ENCODE results near the gene PRKCA.

Gene PRKCA

GRCh38 chr17:66430846-66431795 is 128.7 kb downstream of the PRKCA start:
- H2AFZ ChIP-seq (ENCODE audit: low read length) = no peak overlapping the region

DNA sequence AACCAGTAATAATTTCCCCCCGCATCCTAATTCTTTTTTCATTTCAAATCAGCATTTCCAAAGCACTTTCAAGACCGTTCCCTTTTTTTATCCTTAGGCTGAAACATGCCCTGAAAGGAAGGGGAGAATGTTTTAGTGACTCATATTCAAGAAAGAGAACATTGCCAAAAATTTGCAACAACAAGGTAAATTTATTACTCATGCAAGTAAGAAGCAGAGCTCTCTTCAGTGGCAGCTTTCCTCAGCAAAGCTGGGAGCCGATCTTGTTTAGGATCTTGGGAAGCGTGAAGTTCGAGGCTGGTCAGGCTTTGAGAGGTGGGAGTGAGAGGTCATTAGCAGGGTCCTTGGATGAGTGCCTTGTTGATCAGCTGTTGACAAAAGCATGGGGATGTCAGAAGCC is 129.5 kb downstream of the PRKCA start:
- H3F3A ChIP-seq (ENCODE audit: low read depth) = no peaks in the 10 kb centered on the region
- no peak overlapping the region for H3K9ac ChIP-seq (ENCODE audit: low read depth, low read length, poor library complexity, severe bottlenecking)
- H2AFZ ChIP-seq (ENCODE audit: low read length) = no peak overlapping the region
- H3K9me3 ChIP-seq (ENCODE audit: insufficient read depth, low read depth, low read length) = no peaks in the 10 kb centered on the region
- no peak overlapping the region for H3K4me3 ChIP-seq (ENCODE audit: low read length, poor library complexity, severe bottlenecking)
- TF ChIP-seq CTCF (conservative IDR thresholded peaks at IDR 0.05; ENCODE audit: low read length) = no peak
- TF ChIP-seq EZH2phosphoT487 (IDR thresholded peaks at IDR 0.05; ENCODE audit: borderline replicate concordance) = no peak
- no peaks in the 10 kb centered on the region for H3K9me2 ChIP-seq (replicated peaks; ENCODE audit: low read depth, low read length)
- H3K4me1 ChIP-seq (ENCODE audit: insufficient read depth, low read length, poor library complexity, severe bottlenecking) = no peaks in the 10 kb centered on the region
- no peaks in the 10 kb centered on the region for H3K27me3 ChIP-seq (ENCODE audit: insufficient read depth, low read length, poor library complexity, severe bottlenecking)
- no peaks in the 10 kb centered on the region for H3K36me3 ChIP-seq (ENCODE audit: insufficient read depth, low read length)
- no peaks in the 10 kb centered on the region for H4K20me1 ChIP-seq (ENCODE audit: insufficient read depth, low read length, poor library complexity, severe bottlenecking)
- H3K79me2 ChIP-seq (ENCODE audit: insufficient read depth, low read length) = no peaks in the 10 kb centered on the region
- H3K4me2 ChIP-seq (ENCODE audit: low read depth, low read length, poor library complexity, severe bottlenecking) = no peak overlapping the region

More at GRCh38 chr17:66430846-66431795, 128.7 kb downstream of the PRKCA start:
- H3K4me3 ChIP-seq (ENCODE audit: low read length, poor library complexity, severe bottlenecking) = no peak overlapping the region
- no peaks in the 10 kb centered on the region for H3K36me3 ChIP-seq (ENCODE audit: insufficient read depth, low read length)
- no peaks in the 10 kb centered on the region for H3K9me3 ChIP-seq (ENCODE audit: insufficient read depth, low read depth, low read length)
- H3K4me2 ChIP-seq (ENCODE audit: low read depth, low read length, poor library complexity, severe bottlenecking) = no peak overlapping the region
- no peaks in the 10 kb centered on the region for H3K9me2 ChIP-seq (replicated peaks; ENCODE audit: low read depth, low read length)
- TF ChIP-seq EZH2phosphoT487 (IDR thresholded peaks at IDR 0.05; ENCODE audit: borderline replicate concordance) = no peak
- no peak for TF ChIP-seq CTCF (conservative IDR thresholded peaks at IDR 0.05; ENCODE audit: low read length)
- H3F3A ChIP-seq (ENCODE audit: low read depth) = no peaks in the 10 kb centered on the region
- no peaks in the 10 kb centered on the region for H4K20me1 ChIP-seq (ENCODE audit: insufficient read depth, low read length, poor library complexity, severe bottlenecking)
- no peaks in the 10 kb centered on the region for H3K4me1 ChIP-seq (ENCODE audit: insufficient read depth, low read length, poor library complexity, severe bottlenecking)
- no peaks in the 10 kb centered on the region for H3K79me2 ChIP-seq (ENCODE audit: insufficient read depth, low read length)
- no peaks in the 10 kb centered on the region for H3K27me3 ChIP-seq (ENCODE audit: insufficient read depth, low read length, poor library complexity, severe bottlenecking)
- no peak overlapping the region for H3K9ac ChIP-seq (ENCODE audit: low read depth, low read length, poor library complexity, severe bottlenecking)

DNA sequence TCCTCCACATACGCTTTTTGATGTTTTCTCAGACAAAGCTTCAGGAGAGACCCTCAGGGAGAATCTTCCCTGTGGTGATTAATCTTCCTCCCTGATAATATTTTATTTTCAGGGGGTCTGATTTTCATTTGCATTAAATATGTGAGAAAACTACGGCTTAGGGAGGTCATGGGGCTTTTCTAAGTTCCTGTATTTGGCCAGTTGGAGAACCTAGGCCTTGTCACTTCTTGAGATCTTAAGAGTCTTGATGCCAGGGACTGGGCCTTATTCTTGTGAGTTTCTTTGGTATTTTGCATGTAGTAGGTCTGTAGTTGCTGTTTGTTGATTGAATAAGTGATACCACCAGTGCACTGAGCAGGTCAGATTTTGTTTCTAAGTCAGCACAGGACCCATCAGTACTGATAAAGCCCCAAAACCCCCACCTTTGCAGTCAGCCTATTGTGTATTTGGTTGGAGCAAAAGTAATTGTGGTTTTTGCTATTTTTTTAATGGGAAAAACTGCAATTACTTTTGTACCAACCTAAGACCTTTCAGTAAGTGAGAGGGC is 130.1 kb downstream of the PRKCA start:
- H2AFZ ChIP-seq (ENCODE audit: low read length) = no peak overlapping the region
- H3K79me2 ChIP-seq (ENCODE audit: insufficient read depth, low read length) = no peaks in the 10 kb centered on the region
- H3K4me3 ChIP-seq (ENCODE audit: low read length, poor library complexity, severe bottlenecking) = no peak overlapping the region
- H3K27me3 ChIP-seq (ENCODE audit: insufficient read depth, low read length, poor library complexity, severe bottlenecking) = no peaks in the 10 kb centered on the region
- no peaks in the 10 kb centered on the region for H3K36me3 ChIP-seq (ENCODE audit: insufficient read depth, low read length)
- TF ChIP-seq CTCF (conservative IDR thresholded peaks at IDR 0.05; ENCODE audit: low read length) (no peak), EZH2phosphoT487 (IDR thresholded peaks at IDR 0.05; ENCODE audit: borderline replicate concordance) (no peak)
- H3K9me2 ChIP-seq (replicated peaks; ENCODE audit: low read depth, low read length) = no peaks in the 10 kb centered on the region
- H3K4me2 ChIP-seq (ENCODE audit: low read depth, low read length, poor library complexity, severe bottlenecking) = no peak overlapping the region
- H3K9me3 ChIP-seq (ENCODE audit: insufficient read depth, low read depth, low read length) = no peaks in the 10 kb centered on the region
- H4K20me1 ChIP-seq (ENCODE audit: insufficient read depth, low read length, poor library complexity, severe bottlenecking) = no peaks in the 10 kb centered on the region
- H3F3A ChIP-seq (ENCODE audit: low read depth) = no peaks in the 10 kb centered on the region
- H3K4me1 ChIP-seq (ENCODE audit: insufficient read depth, low read length, poor library complexity, severe bottlenecking) = no peaks in the 10 kb centered on the region
- H3K9ac ChIP-seq (ENCODE audit: low read depth, low read length, poor library complexity, severe bottlenecking) = no peak overlapping the region
